Activated naive CD4-positive, alpha-beta T cell (primary cell): ENCODE results near the gene DLD.
"Not testable (repeated sequence)": the region's sequence is repeated elsewhere in the genome, so short reads cannot be mapped to it uniquely, and the experiment has no call there.

Source experiments
- DNase-seq, 4 experiments: peaks; one replicate each; lab custom pipeline; 2025; lab: John Stamatoyannopoulos, UW

DLD gene

GRCh38 chr7:107945332-107945731 is 54.3 kb downstream of the DLD start:
- DNase-seq = no peak

GRCh38 chr7:107946451-107946850 is 55.5 kb downstream of the DLD start:
- no peak for DNase-seq

DNA sequence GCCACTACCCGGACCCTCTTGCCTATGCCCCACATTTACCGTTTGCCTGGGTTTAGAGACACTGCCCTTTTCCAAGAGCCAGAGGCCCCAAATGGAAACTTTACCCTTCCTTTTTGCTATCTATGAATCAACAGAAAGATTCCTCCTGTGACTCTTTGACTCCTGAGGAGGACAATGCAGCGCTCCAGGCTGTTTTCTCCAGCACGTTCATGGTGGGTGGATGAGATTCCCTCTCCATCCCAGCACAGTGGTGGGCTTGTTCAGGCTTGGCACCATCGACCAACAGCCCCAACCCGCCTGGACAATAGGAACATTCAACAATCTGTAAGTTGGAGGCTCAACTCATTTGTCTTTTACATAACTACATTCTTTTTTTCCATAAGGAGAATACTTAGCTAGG is 55.9 kb downstream of the DLD start:
- DNase-seq = no peak

DNA sequence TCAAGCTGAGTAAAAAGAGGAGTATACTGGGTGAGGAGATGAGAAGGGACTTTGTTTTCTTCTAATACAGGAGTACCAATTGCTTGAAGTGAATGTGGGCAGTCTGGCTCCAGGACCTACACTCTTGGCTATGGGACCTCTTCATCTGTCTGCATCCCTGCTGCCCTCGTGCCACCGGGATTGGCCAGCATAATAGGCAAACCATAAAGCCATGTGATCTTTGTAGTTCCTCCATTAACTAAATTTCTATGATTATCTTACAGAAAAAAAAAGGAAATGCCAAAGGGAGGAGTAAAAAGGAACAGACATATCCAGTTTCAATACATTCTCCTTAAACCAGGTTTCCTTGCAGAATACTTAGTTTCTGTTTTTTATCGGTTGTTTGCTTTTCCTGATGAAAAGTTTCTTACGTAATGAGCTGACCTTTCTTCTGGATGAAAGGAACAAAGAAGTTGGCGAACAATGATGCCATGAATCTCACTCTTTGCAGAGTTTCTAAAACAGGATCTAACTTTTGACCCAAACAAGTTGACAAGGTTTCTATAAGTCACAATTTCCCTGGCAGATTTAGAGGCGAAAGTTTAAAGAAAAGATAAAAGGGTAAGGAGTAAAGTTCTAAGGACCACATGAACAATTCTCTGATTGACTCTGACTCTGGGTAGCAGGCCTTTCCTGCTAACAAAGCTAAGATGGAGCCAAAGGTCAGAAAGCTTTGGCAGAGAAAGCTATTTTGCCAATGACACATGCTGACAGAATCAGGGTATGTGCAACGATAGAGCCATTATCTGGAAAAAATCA is 57.9 kb downstream of the DLD start:
- DNase-seq = no peak

- DNase-seq = no peak
Observed at GRCh38 chr7:107949443-107949935, 58.5 kb downstream of the DLD start.

DNA sequence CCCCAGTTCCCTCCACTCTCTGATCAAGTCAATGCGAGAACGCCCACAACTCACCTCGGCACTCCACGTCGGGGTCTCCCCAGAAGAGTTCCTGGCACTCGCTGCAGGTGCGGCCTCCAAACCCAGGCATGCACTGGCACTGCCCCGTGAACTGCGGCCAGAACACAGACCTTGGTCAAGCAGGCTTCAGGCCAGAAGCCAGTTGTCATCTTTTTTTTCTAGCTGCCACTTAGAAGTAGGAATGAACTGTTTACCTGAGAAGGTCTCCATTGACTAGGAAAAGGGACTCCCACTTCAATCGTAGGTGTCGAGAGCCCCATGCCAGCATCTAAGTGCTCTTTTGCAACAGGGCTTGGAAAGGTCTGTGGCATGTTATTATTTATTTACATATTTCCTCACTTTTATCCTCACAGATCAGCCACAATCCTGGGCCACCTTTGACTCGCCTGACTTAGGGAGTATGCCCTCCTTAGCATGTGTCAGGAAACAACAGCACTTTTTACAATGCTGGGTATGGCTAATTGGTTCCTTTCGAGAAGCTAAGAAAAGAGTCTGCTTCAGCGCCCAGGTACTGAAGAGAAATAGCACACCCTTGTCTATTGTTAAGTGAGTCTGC is 60.3 kb downstream of the DLD start:
- DNase-seq = no peak

DNA sequence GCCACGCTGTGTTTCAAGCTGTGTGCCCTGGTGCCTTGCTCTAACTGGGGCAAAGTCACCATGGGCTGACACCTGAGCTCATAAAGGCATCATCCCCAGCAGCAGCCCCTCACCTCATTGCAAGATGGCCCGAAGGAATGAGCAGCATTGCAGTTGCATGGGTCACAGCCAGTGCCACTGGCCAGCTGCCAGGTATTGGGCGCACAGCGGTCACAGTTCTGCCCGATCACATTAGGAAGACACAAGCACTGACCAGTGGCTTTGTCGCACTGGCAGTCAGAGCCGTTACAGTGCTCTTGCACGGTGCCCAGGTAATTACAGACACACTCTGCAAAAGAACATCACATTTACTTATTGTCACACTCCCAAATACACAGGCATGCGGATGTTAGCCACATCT is 60.9 kb downstream of the DLD start:
- no peak for DNase-seq

GRCh38 chr7:107953265-107953923 is 62.4 kb downstream of the DLD start:
- no peak for DNase-seq

- no peak for DNase-seq
Observed at GRCh38 chr7:107953924-107954303, 62.9 kb downstream of the DLD start.

GRCh38 chr7:107955394-107955793 is 64.4 kb downstream of the DLD start:
- no peak for DNase-seq

DNA sequence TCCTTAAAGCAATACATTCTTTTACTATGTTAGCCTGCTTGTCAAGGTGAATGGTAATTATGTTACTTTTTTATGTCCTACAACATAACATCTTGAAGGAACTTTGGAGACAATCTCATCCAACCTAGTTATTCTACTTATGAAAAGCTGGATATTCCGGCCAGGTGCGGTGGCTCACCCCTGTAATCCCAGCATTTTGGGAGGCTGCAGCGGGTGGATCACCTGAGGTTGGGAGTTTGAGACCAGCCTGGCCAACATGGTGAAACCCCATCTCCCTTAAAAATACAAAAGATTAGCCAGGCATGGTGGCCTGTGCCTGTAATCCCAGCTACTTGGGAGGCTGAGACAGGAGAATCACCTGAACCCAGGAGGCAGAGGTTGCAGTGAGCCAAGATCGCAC is 66.0 kb downstream of the DLD start:
- DNase-seq = not testable (repeated sequence)

- DNase-seq = no peak
Observed at GRCh38 chr7:107957436-107957835, 66.5 kb downstream of the DLD start.

DNA sequence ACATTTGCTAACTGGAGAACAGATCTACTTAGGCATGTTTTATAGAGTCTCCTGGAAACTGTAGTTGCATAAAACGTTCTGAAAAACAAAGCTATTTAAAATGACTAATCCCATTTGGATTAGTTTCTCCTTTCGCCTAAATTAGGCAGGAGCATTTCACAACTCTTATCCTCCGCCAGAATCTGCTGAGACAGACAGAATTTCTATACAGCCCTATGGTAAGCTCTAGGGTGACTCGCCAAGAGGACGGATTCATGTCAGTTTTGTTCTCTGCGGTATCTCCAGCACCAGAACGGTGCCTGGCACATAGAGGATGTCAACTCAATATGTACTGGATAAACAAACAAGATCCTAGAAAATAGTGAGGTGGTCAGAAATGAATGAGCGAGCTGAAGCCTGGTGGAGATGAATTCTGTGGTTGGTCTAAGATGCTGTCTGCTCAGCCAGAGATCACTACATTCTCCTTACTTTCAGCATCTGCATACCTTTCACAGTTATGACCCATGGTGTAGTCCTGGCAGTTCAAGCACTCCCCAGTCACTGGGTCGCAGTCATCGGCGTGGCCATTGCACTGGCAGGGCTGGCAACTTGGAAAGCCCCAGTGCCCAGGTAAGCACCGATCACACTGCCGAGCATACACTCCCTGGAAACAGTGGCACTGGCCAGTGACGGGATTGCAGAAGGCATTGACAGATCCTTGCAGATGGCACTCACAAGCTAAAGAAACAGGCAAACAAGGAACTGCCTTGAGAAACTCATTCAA is 68.0 kb downstream of the DLD start:
- no peak for DNase-seq

- no peak for DNase-seq
Observed at GRCh38 chr7:107959527-107959898, 68.5 kb downstream of the DLD start.

- no peak for DNase-seq
Observed at GRCh38 chr7:107960272-107960671, 69.3 kb downstream of the DLD start.

GRCh38 chr7:107961405-107961804 is 70.4 kb downstream of the DLD start:
- no peak for DNase-seq

GRCh38 chr7:107962817-107963216 is 71.8 kb downstream of the DLD start:
- no peak for DNase-seq

GRCh38 chr7:107964510-107964909 is 73.5 kb downstream of the DLD start:
- DNase-seq = no peak

GRCh38 chr7:107966711-107967110 is 75.7 kb downstream of the DLD start:
- no peak for DNase-seq

DNA sequence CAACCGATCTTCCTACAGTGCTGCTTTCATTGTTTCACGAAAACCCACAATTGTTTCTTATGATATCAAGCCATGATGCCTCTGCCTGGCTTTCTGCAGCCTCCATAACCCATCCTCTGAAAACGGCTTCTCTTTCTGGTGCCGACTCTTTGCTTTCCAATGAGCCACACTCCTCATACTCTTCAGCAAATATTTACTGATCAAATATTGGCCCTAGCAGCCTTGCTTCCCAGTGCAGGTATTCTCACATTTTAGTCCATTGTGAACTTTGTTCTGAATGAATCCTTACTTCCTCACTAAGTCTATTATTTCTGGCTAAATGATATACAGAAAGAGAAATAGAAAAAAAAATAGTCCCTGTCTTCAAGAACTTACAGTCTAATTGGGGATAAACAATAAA is 76.4 kb downstream of the DLD start:
- DNase-seq = no peak

DNA sequence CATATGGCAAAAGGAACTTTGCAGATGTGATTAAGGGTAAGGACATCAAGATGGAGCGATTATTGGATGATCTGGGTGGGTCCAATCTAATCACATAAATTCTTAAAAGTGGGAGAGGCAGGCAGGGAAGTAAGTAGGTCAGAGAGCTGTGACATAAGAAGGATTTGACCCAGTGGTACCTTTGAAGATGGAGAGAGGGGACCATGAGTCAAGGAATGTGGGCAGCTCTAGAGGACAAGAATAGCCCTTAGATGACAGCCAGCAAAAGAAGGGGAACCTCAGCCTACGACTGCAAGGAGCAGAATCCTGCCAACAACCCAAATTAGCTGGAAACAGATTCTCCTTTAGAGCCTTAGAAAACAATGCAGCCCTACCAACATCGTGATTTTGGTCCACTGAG is 77.5 kb downstream of the DLD start:
- no peak for DNase-seq

DNA sequence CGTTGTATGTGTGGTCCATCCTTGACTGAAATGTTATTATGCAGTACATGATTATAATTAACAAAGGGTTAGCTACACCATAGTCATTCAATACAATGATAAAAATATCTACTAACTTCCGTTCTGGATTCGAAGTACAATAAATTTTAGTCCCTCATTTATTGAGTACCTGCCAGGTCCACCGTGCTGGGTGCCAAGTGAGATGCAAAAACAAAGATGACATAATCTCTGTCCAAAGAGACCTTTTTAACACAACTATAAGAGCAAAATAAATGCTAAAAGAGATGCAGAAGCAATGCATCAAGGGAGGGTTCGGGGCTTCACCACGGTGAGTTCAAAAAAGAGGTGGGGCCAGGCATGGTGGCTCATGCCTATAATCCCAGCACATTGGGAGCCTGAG is 78.9 kb downstream of the DLD start:
- no peak for DNase-seq
